ENCODE data around the gene ZNRF3.

DNA sequence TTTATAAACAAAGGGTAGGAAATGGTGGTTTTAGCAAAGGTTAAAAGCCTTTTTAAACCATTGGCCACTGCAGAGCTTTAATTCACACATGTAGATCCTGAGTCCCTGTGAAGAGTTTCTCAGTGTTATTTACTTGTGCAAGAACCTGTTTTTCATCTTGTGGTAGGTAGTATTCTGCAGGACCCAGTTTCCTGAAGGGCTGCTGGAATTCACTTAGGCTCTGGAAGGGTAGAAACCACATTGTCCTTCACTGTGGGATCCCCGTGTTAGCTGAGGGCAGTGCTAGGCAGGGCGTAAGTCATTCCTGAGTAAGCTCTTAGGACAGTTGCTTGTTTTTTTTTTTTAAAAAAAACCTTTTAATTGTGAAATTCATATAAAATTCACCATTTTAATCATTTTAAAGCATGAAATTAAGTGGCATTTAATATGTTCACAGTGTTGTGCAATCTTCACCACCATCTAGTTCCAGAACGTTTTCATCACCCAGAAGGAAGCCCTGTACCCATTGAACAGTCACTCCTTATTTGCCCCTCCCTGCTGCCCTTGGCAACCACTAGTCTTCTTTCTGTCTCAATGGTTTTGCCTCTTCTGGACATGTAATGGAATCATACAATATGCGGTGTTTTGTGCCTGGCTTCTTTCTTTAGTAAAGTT, 100.5 kb downstream of the ZNRF3 start:
- TF ChIP-seq, protein P1, sequence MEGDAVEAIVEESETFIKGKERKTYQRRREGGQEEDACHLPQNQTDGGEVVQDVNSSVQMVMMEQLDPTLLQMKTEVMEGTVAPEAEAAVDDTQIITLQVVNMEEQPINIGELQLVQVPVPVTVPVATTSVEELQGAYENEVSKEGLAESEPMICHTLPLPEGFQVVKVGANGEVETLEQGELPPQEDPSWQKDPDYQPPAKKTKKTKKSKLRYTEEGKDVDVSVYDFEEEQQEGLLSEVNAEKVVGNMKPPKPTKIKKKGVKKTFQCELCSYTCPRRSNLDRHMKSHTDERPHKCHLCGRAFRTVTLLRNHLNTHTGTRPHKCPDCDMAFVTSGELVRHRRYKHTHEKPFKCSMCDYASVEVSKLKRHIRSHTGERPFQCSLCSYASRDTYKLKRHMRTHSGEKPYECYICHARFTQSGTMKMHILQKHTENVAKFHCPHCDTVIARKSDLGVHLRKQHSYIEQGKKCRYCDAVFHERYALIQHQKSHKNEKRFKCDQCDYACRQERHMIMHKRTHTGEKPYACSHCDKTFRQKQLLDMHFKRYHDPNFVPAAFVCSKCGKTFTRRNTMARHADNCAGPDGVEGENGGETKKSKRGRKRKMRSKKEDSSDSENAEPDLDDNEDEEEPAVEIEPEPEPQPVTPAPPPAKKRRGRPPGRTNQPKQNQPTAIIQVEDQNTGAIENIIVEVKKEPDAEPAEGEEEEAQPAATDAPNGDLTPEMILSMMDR (IDR thresholded peaks at IDR 0.05), result no peak
- TF ChIP-seq EZH2 (IDR thresholded peaks at IDR 0.05), result no peak
